Measurements from ENCODE around the gene ZNF785.

Gene ZNF785

GRCh38 chr16:30623536-30624283 is 38.2 kb upstream of the ZNF785 start:
- Histone ChIP-seq H3K4me1 (no peaks in the 10 kb centered on the region), H3K36me3 (ENCODE audit: control insufficient read depth, insufficient read depth, low read length) (no peaks in the 10 kb centered on the region), H3K79me2 (no peaks in the 10 kb centered on the region), H3K27ac (no peak overlapping the region), H3K4me3 (ENCODE audit: low read depth, low read length) (no peak overlapping the region), H3K4me2 (ENCODE audit: low read length) (no peak overlapping the region), H3K9me3 (ENCODE audit: control insufficient read depth, low read length) (no peaks in the 10 kb centered on the region), H3K9ac (no peak overlapping the region), H3K27me3 (ENCODE audit: control insufficient read depth, insufficient read depth, low read length) (no peaks in the 10 kb centered on the region), H2AFZ (no peak overlapping the region)
- TF ChIP-seq, protein P1, sequence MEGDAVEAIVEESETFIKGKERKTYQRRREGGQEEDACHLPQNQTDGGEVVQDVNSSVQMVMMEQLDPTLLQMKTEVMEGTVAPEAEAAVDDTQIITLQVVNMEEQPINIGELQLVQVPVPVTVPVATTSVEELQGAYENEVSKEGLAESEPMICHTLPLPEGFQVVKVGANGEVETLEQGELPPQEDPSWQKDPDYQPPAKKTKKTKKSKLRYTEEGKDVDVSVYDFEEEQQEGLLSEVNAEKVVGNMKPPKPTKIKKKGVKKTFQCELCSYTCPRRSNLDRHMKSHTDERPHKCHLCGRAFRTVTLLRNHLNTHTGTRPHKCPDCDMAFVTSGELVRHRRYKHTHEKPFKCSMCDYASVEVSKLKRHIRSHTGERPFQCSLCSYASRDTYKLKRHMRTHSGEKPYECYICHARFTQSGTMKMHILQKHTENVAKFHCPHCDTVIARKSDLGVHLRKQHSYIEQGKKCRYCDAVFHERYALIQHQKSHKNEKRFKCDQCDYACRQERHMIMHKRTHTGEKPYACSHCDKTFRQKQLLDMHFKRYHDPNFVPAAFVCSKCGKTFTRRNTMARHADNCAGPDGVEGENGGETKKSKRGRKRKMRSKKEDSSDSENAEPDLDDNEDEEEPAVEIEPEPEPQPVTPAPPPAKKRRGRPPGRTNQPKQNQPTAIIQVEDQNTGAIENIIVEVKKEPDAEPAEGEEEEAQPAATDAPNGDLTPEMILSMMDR (IDR thresholded peaks at IDR 0.05): no peak

- no peak overlapping the region for H3K9ac ChIP-seq
- H3K36me3 ChIP-seq (ENCODE audit: control insufficient read depth, insufficient read depth, low read length): no peaks in the 10 kb centered on the region
- H3K79me2 ChIP-seq: no peaks in the 10 kb centered on the region
- no peak overlapping the region for H3K4me3 ChIP-seq (ENCODE audit: low read depth, low read length)
- TF ChIP-seq, protein P1 (IDR thresholded peaks at IDR 0.05): no peak
- H3K4me1 ChIP-seq: no peaks in the 10 kb centered on the region
- no peaks in the 10 kb centered on the region for H3K27me3 ChIP-seq (ENCODE audit: control insufficient read depth, insufficient read depth, low read length)
- no peak overlapping the region for H3K27ac ChIP-seq
- H3K4me2 ChIP-seq (ENCODE audit: low read length): no peak overlapping the region
- H3K9me3 ChIP-seq (ENCODE audit: control insufficient read depth, low read length): no peaks in the 10 kb centered on the region
- no peak overlapping the region for H2AFZ ChIP-seq
Observed at GRCh38 chr16:30622455-30623032, 37.0 kb upstream of the ZNF785 start.

GRCh38 chr16:30621765-30622164 is 36.3 kb upstream of the ZNF785 start:
- Histone ChIP-seq H3K27me3 (ENCODE audit: control insufficient read depth, insufficient read depth, low read length) (no peaks in the 10 kb centered on the region), H3K36me3 (ENCODE audit: control insufficient read depth, insufficient read depth, low read length) (no peaks in the 10 kb centered on the region), H3K9me3 (ENCODE audit: control insufficient read depth, low read length) (no peaks in the 10 kb centered on the region)

GRCh38 chr16:30620169-30620568 is 34.7 kb upstream of the ZNF785 start:
- Histone ChIP-seq H3K27ac (no peak overlapping the region), H3K36me3 (ENCODE audit: control insufficient read depth, insufficient read depth, low read length) (no peaks in the 10 kb centered on the region)

More at GRCh38 chr16:30621765-30622164, 36.3 kb upstream of the ZNF785 start:
- Histone ChIP-seq H2AFZ (no peak overlapping the region), H3K4me1 (no peaks in the 10 kb centered on the region), H3K9ac (no peak overlapping the region), H3K27ac (no peak overlapping the region), H3K79me2 (no peaks in the 10 kb centered on the region), H3K4me3 (ENCODE audit: low read depth, low read length) (no peak overlapping the region), H3K4me2 (ENCODE audit: low read length) (no peak overlapping the region)
- TF ChIP-seq, protein P1 (IDR thresholded peaks at IDR 0.05): no peak

More at GRCh38 chr16:30620169-30620568, 34.7 kb upstream of the ZNF785 start:
- Histone ChIP-seq H3K9me3 (ENCODE audit: control insufficient read depth, low read length) (no peaks in the 10 kb centered on the region), H3K4me3 (ENCODE audit: low read depth, low read length) (no peak overlapping the region), H3K27me3 (ENCODE audit: control insufficient read depth, insufficient read depth, low read length) (no peaks in the 10 kb centered on the region), H2AFZ (no peak overlapping the region), H3K79me2 (no peaks in the 10 kb centered on the region), H3K4me1 (no peaks in the 10 kb centered on the region), H3K9ac (no peak overlapping the region), H3K4me2 (ENCODE audit: low read length) (no peak overlapping the region)
- TF ChIP-seq, protein P1 (IDR thresholded peaks at IDR 0.05): no peak

All from parathyroid adenoma (tissue), 2 donors.